Subcutaneous adipose tissue (tissue), 4 donors: Measurements from ENCODE around the gene SLC30A2. TPM values are rescaled to one million over a fixed set of nuclear protein-coding genes. Genes with fewer than 3 reads are reported as not detected.

Source experiments
- CTCF ChIP-seq: fragments of 450-650 bp; IDR thresholded peaks from one replicate; pipeline ENCODE4 v1.5.1; 2016; ENCODE audit warnings: low read depth, mild to moderate bottlenecking, control low read depth, antibody characterized with exemption, moderate library complexity
- total RNA-seq, 4 donors: library from RNA; depleted of rRNA; stranded (reverse); fragments of >200 nt; gene quantifications; one replicate each; pipeline ENCODE4 v1.1.0, GENCODE V29; 2016

SLC30A2 gene
- total RNA-seq, 4 donors from 2014 or later = 0.22 TPM; not detected in 3

GRCh38 chr1:26014179-26014578, 31.7 kb downstream of the SLC30A2 start:
- no peak for TF ChIP-seq CTCF

DNA sequence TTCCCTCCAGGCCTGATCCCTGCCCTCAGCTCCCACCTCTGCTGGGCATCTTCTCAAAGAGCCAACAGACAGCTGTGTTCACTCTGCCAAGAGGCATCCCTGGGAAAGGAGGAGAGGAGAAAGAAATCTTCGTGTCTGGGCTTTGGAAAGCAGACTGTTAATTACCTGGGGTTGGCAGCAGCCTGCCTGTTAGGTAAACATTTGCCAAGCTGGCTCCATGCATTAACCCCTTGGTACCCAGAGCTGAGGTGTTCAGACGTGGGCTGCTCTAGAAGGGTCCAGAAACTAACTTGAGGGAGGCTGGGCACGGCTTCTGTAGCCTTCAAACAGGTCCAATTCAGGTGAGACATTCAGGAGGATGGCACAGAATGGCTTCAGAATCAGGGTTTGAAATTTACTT, 33.1 kb downstream of the SLC30A2 start:
- no peak for TF ChIP-seq CTCF

- TF ChIP-seq CTCF = no peak
Observed at GRCh38 chr1:26010825-26011224, 35.1 kb downstream of the SLC30A2 start.

GRCh38 chr1:26009796-26010447, 36.0 kb downstream of the SLC30A2 start:
- TF ChIP-seq CTCF = no peak

- TF ChIP-seq CTCF = no peak
Observed at GRCh38 chr1:26006710-26007109, 39.2 kb downstream of the SLC30A2 start.

- TF ChIP-seq CTCF = no peak
Observed at GRCh38 chr1:26005434-26006105, 40.3 kb downstream of the SLC30A2 start.

- no peak for TF ChIP-seq CTCF
Observed at GRCh38 chr1:26003756-26004155, 42.2 kb downstream of the SLC30A2 start.
